GM23338 (cell line): ENCODE data around the gene SMARCC1. TPM values are rescaled to one million over a fixed set of nuclear protein-coding genes. Genes with fewer than 3 reads are reported as not detected.

Source experiments
- ATAC-seq: fragments of 200-7000 bp; cut with Tn5 transposase; 3 replicates; pipeline ENCODE4 v1.9.1; 2020
- DNase-seq: peaks from one replicate; pipeline ENCODE4 v3.0.0-alpha.2; 2015; ENCODE audit warnings: low spot score
- H2AFZ ChIP-seq: fragments of 200-600 bp; sonication (generic); 2 replicates; pipeline ENCODE4 v1.8.0; 2016; ENCODE audit warnings: antibody characterized with exemption, mild to moderate bottlenecking, moderate library complexity
- H3F3A ChIP-seq: fragments of 200-600 bp; sonication (generic); replicated peaks from 2 replicates; pipeline ENCODE4 v1.8.0; 2017; ENCODE audit warnings: antibody characterized with exemption, mixed run types, low read depth
- H3K27ac ChIP-seq: fragments of 200-600 bp; sonication (generic); 2 replicates; pipeline ENCODE4 v1.6.1; 2016; ENCODE audit warnings: low read depth
- H3K27me3 ChIP-seq: fragments of 200-600 bp; sonication (generic); 2 replicates; pipeline ENCODE4 v1.8.0; 2016; ENCODE audit warnings: mild to moderate bottlenecking, mixed run types, moderate library complexity; ENCODE audit not compliant: insufficient read depth
- H3K36me3 ChIP-seq: fragments of 200-600 bp; sonication (generic); 2 replicates; pipeline ENCODE4 v1.8.0; 2016; ENCODE audit warnings: mild to moderate bottlenecking; ENCODE audit not compliant: insufficient read depth
- H3K4me1 ChIP-seq: fragments of 200-600 bp; sonication (generic); 2 replicates; pipeline ENCODE4 v1.8.0; 2016; ENCODE audit warnings: mild to moderate bottlenecking, moderate library complexity; ENCODE audit not compliant: insufficient read depth
- H3K4me2 ChIP-seq: fragments of 200-600 bp; sonication (generic); 2 replicates; pipeline ENCODE4 v1.7.1; 2017; ENCODE audit warnings: mixed run types
- H3K4me3 ChIP-seq: fragments of 200-600 bp; sonication (generic); 2 replicates; pipeline ENCODE4 v1.6.1; 2016; ENCODE audit warnings: mixed run types
- H3K79me2 ChIP-seq: fragments of 200-600 bp; sonication (generic); replicated peaks from 2 replicates; pipeline ENCODE4 v1.8.0; 2017; ENCODE audit warnings: mild to moderate bottlenecking; ENCODE audit not compliant: insufficient read depth
- H3K9me2 ChIP-seq: fragments of 200-600 bp; sonication (generic); 2 replicates; pipeline ENCODE4 v1.8.0; 2017; ENCODE audit not compliant: insufficient read depth
- H4K20me1 ChIP-seq: fragments of 200-600 bp; sonication (generic); replicated peaks from 2 replicates; pipeline ENCODE4 v1.8.0; 2017; ENCODE audit warnings: mild to moderate bottlenecking; ENCODE audit not compliant: insufficient read depth
- H3K27ac Mint-ChIP-seq: 2 replicates; pipeline ENCODE4 v1.8.0; 2020; ENCODE audit warnings: inconsistent platforms, mild to moderate bottlenecking, moderate library complexity, mixed read lengths
- H3K27me3 Mint-ChIP-seq: 3 replicates; pipeline ENCODE4 v1.8.0; 2022; ENCODE audit warnings: low read depth, mild to moderate bottlenecking, moderate library complexity, mixed read lengths, inconsistent platforms; ENCODE audit not compliant: insufficient read depth, poor library complexity
- H3K36me3 Mint-ChIP-seq: 3 replicates; pipeline ENCODE4 v1.8.0; 2021; ENCODE audit warnings: low read depth, mild to moderate bottlenecking, inconsistent platforms, moderate library complexity, mixed read lengths
- H3K4me1 Mint-ChIP-seq: 3 replicates; pipeline ENCODE4 v1.8.0; 2020; ENCODE audit warnings: mild to moderate bottlenecking, inconsistent platforms, mixed read lengths
- H3K4me3 Mint-ChIP-seq: 3 replicates; pipeline ENCODE4 v1.8.0; 2021; ENCODE audit warnings: moderate library complexity, mild to moderate bottlenecking, inconsistent platforms, mixed read lengths
- H3K9me3 Mint-ChIP-seq: 3 replicates; pipeline ENCODE4 v1.8.0; 2020; ENCODE audit warnings: moderate library complexity, mild to moderate bottlenecking, inconsistent platforms, mixed read lengths
- CREB1 ChIP-seq: fragments of 250-450 bp; sonication (Bioruptor Pico); IDR thresholded peaks from 2 replicates; pipeline ENCODE4 v1.5.0; 2020; ENCODE audit warnings: low read depth, mild to moderate bottlenecking, moderate library complexity
- CTCF ChIP-seq, 2 experiments: fragments of 200-600 bp in 1 of 2; sonication (generic) in 1 of 2; conservative IDR thresholded peaks; 2 replicates each; pipeline versions ENCODE4 v1.5.1 to v1.6.1; 2016 to 2017; ENCODE audit warnings: antibody characterized with exemption in 2 of 2, low read depth in 2 of 2, mild to moderate bottlenecking in 2 of 2, moderate library complexity in 1 of 2
- ETS1 ChIP-seq: IDR thresholded peaks from 2 replicates; pipeline ENCODE4 v1.6.1; 2016; ENCODE audit warnings: antibody characterized with exemption
- EZH2 ChIP-seq: fragments of 200-600 bp; sonication (generic); IDR thresholded peaks from one replicate; pipeline ENCODE4 v1.8.0; 2017; ENCODE audit warnings: antibody characterized with exemption, mild to moderate bottlenecking, low read depth; ENCODE audit not compliant: unreplicated experiment
- EZH2phosphoT487 ChIP-seq: fragments of 200-600 bp; sonication (generic); IDR thresholded peaks from one replicate; pipeline ENCODE4 v1.8.1; 2018; ENCODE audit warnings: antibody characterized with exemption; ENCODE audit not compliant: unreplicated experiment
- JUNB ChIP-seq: IDR thresholded peaks from one replicate; pipeline ENCODE4 v1.6.1; 2016; ENCODE audit warnings: antibody characterized with exemption; ENCODE audit not compliant: unreplicated experiment
- NANOG ChIP-seq: IDR thresholded peaks from 2 replicates; pipeline ENCODE4 v1.6.1; 2016; ENCODE audit warnings: antibody characterized with exemption, borderline replicate concordance
- POLR2AphosphoS5 ChIP-seq: IDR thresholded peaks from 2 replicates; pipeline ENCODE4 v1.6.1; 2016; ENCODE audit warnings: antibody characterized with exemption, low read depth
- STAT1 ChIP-seq: IDR thresholded peaks from one replicate; pipeline ENCODE4 v1.6.1; 2016; ENCODE audit warnings: antibody characterized with exemption; ENCODE audit not compliant: unreplicated experiment
- ZNF114 ChIP-seq: fragments of 250-450 bp; sonication (Bioruptor Pico); IDR thresholded peaks from 2 replicates; pipeline ENCODE4 v1.5.0; 2020; ENCODE audit warnings: mild to moderate bottlenecking, moderate library complexity
- ZNF331 ChIP-seq: fragments of 250-450 bp; sonication (Bioruptor Pico); IDR thresholded peaks from 2 replicates; pipeline ENCODE4 v1.5.0; 2020; ENCODE audit warnings: low read depth, mild to moderate bottlenecking, moderate library complexity
- ZNF462 ChIP-seq: fragments of 250-450 bp; sonication (Bioruptor Pico); IDR thresholded peaks from 2 replicates; pipeline ENCODE4 v1.5.0; 2020; ENCODE audit warnings: mild to moderate bottlenecking, moderate library complexity
- polyA plus RNA-seq: library from polyadenylated mRNA; unstranded; fragments of >200 nt; fragmentation: Nextera tagmentation; extraction: Ambion mirVana; gene quantifications from 2 replicates; pipeline ENCODE4 v1.2.1, GENCODE V29; 2016
- total RNA-seq: library from RNA; depleted of rRNA; stranded (reverse); fragments of >200 nt; shearing (Covaris generic); gene quantifications from 2 replicates; pipeline ENCODE4 v1.2.3, GENCODE V29; 2014
- TF ChIP-seq, protein P1 (sequence below): IDR thresholded peaks from one replicate; pipeline ENCODE4 v1.6.1; 2018; ENCODE audit warnings: antibody characterized with exemption; ENCODE audit not compliant: unreplicated experiment

SMARCC1 gene
- total and polyA plus RNA-seq, 2 experiments from 2014 or later, result 105 to 171 TPM

- Histone ChIP-seq H3F3A (0 out of 2 replicates have a peak, but pooled peaks cover under 1% of the 10 kb centered on the region), H3K27ac (no peak overlapping the region), H3K9me2 (no peaks in the 10 kb centered on the region), H3K36me3 (peaks cover 28% of the 10 kb centered on the region; the same call in 1 of the 2 replicates), H3K79me2 (peaks cover 24% of the 10 kb centered on the region; the same call in 1 of the 2 replicates), H3K27me3 (no peaks in the 10 kb centered on the region), H3K4me1 (no peaks in the 10 kb centered on the region), H3K4me2 (no peak overlapping the region), H3K4me3 (no peak overlapping the region), H2AFZ (no peak overlapping the region), H4K20me1 (peaks cover 23% of the 10 kb centered on the region; the same call in 1 of the 2 replicates)
- no peak for ATAC-seq
- TF ChIP-seq JUNB, result no peak
- TF ChIP-seq, protein P1, sequence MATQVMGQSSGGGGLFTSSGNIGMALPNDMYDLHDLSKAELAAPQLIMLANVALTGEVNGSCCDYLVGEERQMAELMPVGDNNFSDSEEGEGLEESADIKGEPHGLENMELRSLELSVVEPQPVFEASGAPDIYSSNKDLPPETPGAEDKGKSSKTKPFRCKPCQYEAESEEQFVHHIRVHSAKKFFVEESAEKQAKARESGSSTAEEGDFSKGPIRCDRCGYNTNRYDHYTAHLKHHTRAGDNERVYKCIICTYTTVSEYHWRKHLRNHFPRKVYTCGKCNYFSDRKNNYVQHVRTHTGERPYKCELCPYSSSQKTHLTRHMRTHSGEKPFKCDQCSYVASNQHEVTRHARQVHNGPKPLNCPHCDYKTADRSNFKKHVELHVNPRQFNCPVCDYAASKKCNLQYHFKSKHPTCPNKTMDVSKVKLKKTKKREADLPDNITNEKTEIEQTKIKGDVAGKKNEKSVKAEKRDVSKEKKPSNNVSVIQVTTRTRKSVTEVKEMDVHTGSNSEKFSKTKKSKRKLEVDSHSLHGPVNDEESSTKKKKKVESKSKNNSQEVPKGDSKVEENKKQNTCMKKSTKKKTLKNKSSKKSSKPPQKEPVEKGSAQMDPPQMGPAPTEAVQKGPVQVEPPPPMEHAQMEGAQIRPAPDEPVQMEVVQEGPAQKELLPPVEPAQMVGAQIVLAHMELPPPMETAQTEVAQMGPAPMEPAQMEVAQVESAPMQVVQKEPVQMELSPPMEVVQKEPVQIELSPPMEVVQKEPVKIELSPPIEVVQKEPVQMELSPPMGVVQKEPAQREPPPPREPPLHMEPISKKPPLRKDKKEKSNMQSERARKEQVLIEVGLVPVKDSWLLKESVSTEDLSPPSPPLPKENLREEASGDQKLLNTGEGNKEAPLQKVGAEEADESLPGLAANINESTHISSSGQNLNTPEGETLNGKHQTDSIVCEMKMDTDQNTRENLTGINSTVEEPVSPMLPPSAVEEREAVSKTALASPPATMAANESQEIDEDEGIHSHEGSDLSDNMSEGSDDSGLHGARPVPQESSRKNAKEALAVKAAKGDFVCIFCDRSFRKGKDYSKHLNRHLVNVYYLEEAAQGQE, result no peak
- no peak for TF ChIP-seq CREB1 (CRISPR knock-in tag)
- TF ChIP-seq STAT1, result no peak
- TF ChIP-seq EZH2phosphoT487, result no peak
- no peak for TF ChIP-seq ZNF331 (CRISPR knock-in tag)
- TF ChIP-seq ETS1, result no peak
- TF ChIP-seq NANOG, result no peak
- TF ChIP-seq ZNF114 (CRISPR knock-in tag), result no peak
- TF ChIP-seq EZH2, result no peak
- TF ChIP-seq POLR2AphosphoS5, result no peak
- no peak for TF ChIP-seq ZNF462 (CRISPR knock-in tag)
- TF ChIP-seq CTCF (conservative IDR thresholded peaks at IDR 0.05; ENCODE audit: low read depth in 2 of 2), result no peak
- H3K4me1 Mint-ChIP-seq, result no peaks in the 10 kb centered on the region
- peaks cover 6% of the 10 kb centered on the region for H3K27me3 Mint-ChIP-seq
- no peak for DNase-seq
- H3K27ac Mint-ChIP-seq, result no peak overlapping the region
- H3K9me3 Mint-ChIP-seq, result no peaks in the 10 kb centered on the region
- peaks cover 70% of the 10 kb centered on the region for H3K36me3 Mint-ChIP-seq
- no peak overlapping the region for H3K4me3 Mint-ChIP-seq
Observed at GRCh38 chr3:47604145-47604544, 177.5 kb downstream of the SMARCC1 start.
